Vagina (tissue), 2 donors: Measurements from ENCODE around the gene ZNF790. TPM values are rescaled to one million over a fixed set of nuclear protein-coding genes. Genes with fewer than 3 reads are reported as not detected.
A peak's percentile ranks its signal among the peaks of the same experiment; 100 is the strongest.

ENCODE experiments used
- DNase-seq, 2 donors: peaks; one replicate each; pipeline ENCODE4 v3.0.0-alpha.2; 2017; ENCODE audit errors: extremely low spot score in 2 of 2
- H3K27ac ChIP-seq: fragments of 200-600 bp; sonication (generic); one replicate; pipeline ENCODE4 v1.5.1; 2019
- H3K27me3 ChIP-seq: fragments of 200-600 bp; sonication (generic); one replicate; pipeline ENCODE4 v1.5.1; 2019
- H3K36me3 ChIP-seq, 2 donors: fragments of 200-600 bp; sonication (generic); one replicate each; pipeline ENCODE4 v1.5.1; 2017 to 2019
- H3K4me1 ChIP-seq: fragments of 200-600 bp; sonication (generic); one replicate; pipeline ENCODE4 v1.5.1; 2019
- H3K4me3 ChIP-seq, 2 donors: fragments of 200-600 bp; sonication (generic); 1 replicate in 1 of 2; 2 replicates in 1 of 2; pipeline ENCODE4 v1.5.1; 2016 to 2019
- H3K9me3 ChIP-seq: fragments of 200-600 bp; sonication (generic); one replicate; pipeline ENCODE4 v1.5.1; 2019
- POLR2A ChIP-seq, 2 donors: fragments of 450-650 bp; IDR thresholded peaks; one replicate each; pipeline ENCODE4 v1.6.1; 2017; ENCODE audit warnings: antibody characterized with exemption in 2 of 2, mild to moderate bottlenecking in 2 of 2, moderate library complexity in 2 of 2
- POLR2AphosphoS5 ChIP-seq, 2 donors: sonication (generic); formaldehyde crosslinking; IDR thresholded peaks; one replicate each; pipeline ENCODE4 v1.9.0; 2017; ENCODE audit warnings: antibody characterized with exemption in 2 of 2, mild to moderate bottlenecking in 2 of 2, low read depth in 1 of 2; ENCODE audit not compliant: insufficient read depth in 1 of 2
- intact Hi-C: fragments of 100-400 bp; cut with DNase I; formaldehyde crosslinking; loops from one replicate; pipeline ENCODE4 v1.15.1; 2023
- total RNA-seq: library from RNA; depleted of rRNA; stranded (reverse); fragments of >200 nt; gene quantifications from one replicate; pipeline ENCODE4 v1.2.3, GENCODE V29; 2016
- TF ChIP-seq, protein P1 (sequence below), 3 experiments: fragments of 450-650 bp in 2 of 3; fragments of 200-600 bp in 1 of 3; sonication (generic) in 1 of 3; IDR thresholded peaks; one replicate each; pipeline ENCODE4 v1.5.1; 2017 to 2019; ENCODE audit warnings: antibody characterized with exemption in 3 of 3, mild to moderate bottlenecking in 2 of 3, moderate library complexity in 2 of 3

Gene ZNF790
- total RNA-seq, 1 donor from 2014 or later: 2.5 TPM

DNA sequence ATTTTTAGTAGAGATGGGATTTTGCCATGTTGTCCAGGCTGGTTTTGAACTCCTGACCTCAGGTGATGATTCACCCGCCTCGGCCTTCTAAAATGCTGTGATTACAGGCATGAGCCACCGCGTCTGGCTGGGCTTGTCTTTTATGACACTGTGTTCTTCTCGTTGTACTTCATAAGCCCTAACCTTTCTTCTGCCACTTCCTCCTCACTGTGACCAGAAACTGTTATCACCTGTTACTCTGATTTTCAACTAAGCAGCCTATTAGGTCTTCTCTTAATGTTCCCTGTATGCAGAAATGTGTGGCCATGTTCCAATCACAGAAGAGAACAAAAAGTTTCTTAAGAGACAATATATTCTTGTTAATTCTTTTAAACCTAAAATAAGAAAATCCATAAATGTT is 16.4 kb downstream of the ZNF790 start:
- TF ChIP-seq, protein P1, sequence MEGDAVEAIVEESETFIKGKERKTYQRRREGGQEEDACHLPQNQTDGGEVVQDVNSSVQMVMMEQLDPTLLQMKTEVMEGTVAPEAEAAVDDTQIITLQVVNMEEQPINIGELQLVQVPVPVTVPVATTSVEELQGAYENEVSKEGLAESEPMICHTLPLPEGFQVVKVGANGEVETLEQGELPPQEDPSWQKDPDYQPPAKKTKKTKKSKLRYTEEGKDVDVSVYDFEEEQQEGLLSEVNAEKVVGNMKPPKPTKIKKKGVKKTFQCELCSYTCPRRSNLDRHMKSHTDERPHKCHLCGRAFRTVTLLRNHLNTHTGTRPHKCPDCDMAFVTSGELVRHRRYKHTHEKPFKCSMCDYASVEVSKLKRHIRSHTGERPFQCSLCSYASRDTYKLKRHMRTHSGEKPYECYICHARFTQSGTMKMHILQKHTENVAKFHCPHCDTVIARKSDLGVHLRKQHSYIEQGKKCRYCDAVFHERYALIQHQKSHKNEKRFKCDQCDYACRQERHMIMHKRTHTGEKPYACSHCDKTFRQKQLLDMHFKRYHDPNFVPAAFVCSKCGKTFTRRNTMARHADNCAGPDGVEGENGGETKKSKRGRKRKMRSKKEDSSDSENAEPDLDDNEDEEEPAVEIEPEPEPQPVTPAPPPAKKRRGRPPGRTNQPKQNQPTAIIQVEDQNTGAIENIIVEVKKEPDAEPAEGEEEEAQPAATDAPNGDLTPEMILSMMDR (IDR thresholded peaks at IDR 0.05): no peak
- TF ChIP-seq POLR2A (IDR thresholded peaks at IDR 0.05): no peak
- TF ChIP-seq POLR2AphosphoS5 (IDR thresholded peaks at IDR 0.05; ENCODE audit: insufficient read depth in 1 of 2, low read depth in 1 of 2): no peak

DNA sequence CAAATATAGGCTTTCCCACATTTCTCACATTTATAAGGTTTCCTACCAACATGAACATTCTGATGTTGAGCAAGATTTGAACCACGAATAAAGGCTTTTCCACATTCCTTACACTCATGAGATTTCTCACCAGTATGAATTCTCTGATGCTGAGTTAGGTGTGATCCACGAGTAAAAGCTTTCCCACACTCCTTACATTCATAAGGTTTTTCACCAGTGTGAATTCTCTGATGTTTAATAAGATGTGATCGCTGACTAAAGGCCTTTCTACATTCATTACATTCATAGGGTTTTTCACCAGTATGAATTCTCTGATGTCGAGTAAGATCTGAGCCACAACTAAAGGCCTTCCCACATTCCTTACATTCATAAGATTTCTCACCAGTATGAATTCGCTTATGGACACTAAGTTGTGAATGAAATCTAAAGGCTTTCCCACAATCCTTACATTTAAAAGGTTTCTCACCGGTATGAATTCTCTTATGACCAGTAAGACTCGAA is 19.0 kb downstream of the ZNF790 start:
- no peaks in the 10 kb centered on the region for H3K4me1 ChIP-seq
- H3K27ac ChIP-seq: no peak overlapping the region
- H3K36me3 ChIP-seq: peaks cover 20 to 98% of the 10 kb centered on the region in 2 donors
- DNase-seq: no peak
- intact Hi-C loops: no loop called here
- no peaks in the 10 kb centered on the region for H3K27me3 ChIP-seq
- TF ChIP-seq POLR2A (IDR thresholded peaks at IDR 0.05) (no peak), POLR2AphosphoS5 (IDR thresholded peaks at IDR 0.05; ENCODE audit: insufficient read depth in 1 of 2, low read depth in 1 of 2) (no peak)
- TF ChIP-seq, protein P1 (IDR thresholded peaks at IDR 0.05): no peak
- no peak overlapping the region for H3K4me3 ChIP-seq
- H3K9me3 ChIP-seq: peaks cover 95% of the 10 kb centered on the region

More for the DNA sequence above, 16.4 kb downstream of the ZNF790 start:
- Histone ChIP-seq H3K9me3 (peaks cover 93% of the 10 kb centered on the region), H3K27me3 (no peaks in the 10 kb centered on the region), H3K4me1 (no peaks in the 10 kb centered on the region), H3K27ac (no peak overlapping the region), H3K36me3 (peaks cover 24 to 93% of the 10 kb centered on the region in 2 donors), H3K4me3 (no peak overlapping the region)
- intact Hi-C loops: no loop called here
- DNase-seq: no peak

DNA sequence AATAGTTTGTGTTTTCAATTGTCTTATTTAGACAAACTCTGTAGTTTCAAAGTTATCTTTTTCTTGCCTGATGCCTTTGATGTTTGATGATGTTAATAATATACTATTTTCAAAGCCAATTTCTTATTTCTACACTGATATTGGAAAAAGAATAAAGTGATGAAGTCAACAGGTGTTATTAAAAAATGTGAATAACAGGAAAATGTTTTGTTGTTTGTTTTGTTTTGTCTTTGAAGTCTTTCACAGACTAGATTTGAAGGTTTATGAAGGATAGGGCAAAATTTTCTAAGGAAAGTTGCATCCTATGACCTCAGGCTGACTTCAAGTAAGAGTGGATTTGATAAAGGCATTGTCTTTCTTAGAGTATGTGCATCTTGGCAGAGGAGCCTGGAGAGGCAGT is 31.2 kb downstream of the ZNF790 start:
- H3K36me3 ChIP-seq: peaks cover 0 to 71% of the 10 kb centered on the region in 2 donors
- no peak overlapping the region for H3K4me3 ChIP-seq
- peaks cover 77% of the 10 kb centered on the region for H3K9me3 ChIP-seq
- H3K27ac ChIP-seq: no peak overlapping the region
- intact Hi-C loops: no loop called here
- TF ChIP-seq POLR2A (IDR thresholded peaks at IDR 0.05) (no peak), POLR2AphosphoS5 (IDR thresholded peaks at IDR 0.05; ENCODE audit: insufficient read depth in 1 of 2, low read depth in 1 of 2) (no peak)
- TF ChIP-seq, protein P1 (IDR thresholded peaks at IDR 0.05): no peak
- H3K27me3 ChIP-seq: no peaks in the 10 kb centered on the region
- H3K4me1 ChIP-seq: no peaks in the 10 kb centered on the region
- no peak for DNase-seq

DNA sequence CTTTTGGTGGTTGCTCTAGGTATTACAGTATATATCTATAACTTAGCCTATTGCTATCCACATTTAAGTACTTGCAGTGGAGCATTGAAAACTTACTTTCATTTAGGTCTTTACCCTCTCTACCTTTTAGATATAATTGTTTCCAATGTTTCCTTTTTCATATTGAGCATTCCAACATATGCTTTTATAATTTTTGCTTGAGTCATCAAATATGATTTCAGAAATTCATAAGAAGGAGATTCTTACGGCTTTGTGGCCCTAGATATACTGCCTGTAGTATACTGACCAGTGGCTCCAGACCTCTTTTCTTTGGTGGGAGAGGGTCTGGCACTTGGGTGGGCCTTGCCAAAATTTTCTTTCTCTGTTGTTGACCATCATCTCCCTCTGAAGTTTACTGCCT is 32.8 kb downstream of the ZNF790 start:
- Histone ChIP-seq H3K27me3 (no peaks in the 10 kb centered on the region), H3K4me1 (no peaks in the 10 kb centered on the region), H3K36me3 (peaks cover 0 to 85% of the 10 kb centered on the region in 2 donors), H3K9me3 (peaks cover 67% of the 10 kb centered on the region), H3K27ac (no peak overlapping the region), H3K4me3 (no peak overlapping the region)
- no peak for DNase-seq
- intact Hi-C loops: no loop called here
- TF ChIP-seq POLR2A (IDR thresholded peaks at IDR 0.05) (no peak), POLR2AphosphoS5 (IDR thresholded peaks at IDR 0.05; ENCODE audit: insufficient read depth in 1 of 2, low read depth in 1 of 2) (no peak)
- TF ChIP-seq, protein P1 (IDR thresholded peaks at IDR 0.05): no peak

DNA sequence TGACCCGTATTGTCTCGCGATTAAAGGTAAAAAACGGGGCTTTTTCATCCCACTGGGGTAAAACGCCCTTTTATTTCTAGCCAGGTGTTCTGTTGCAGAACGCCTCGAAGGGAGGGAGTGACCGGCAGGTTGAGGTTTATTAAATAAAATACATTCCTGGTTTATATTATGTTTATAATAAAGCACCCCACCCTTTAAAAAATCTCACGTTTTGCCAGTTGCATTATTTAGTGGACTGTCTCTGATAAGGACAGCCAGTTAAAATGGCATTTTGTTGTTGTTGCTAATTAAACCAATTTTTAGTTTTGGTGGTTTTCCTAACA is 40.4 kb downstream of the ZNF790 start:
- no peak for DNase-seq
- TF ChIP-seq, protein P1 (IDR thresholded peaks at IDR 0.05): no peak
- TF ChIP-seq POLR2A (IDR thresholded peaks at IDR 0.05) (no peak), POLR2AphosphoS5 (IDR thresholded peaks at IDR 0.05; ENCODE audit: insufficient read depth in 1 of 2, low read depth in 1 of 2) (no peak)
- Histone ChIP-seq H3K9me3 (peaks cover 7% of the 10 kb centered on the region), H3K27ac (peak overlapping the region; percentile 79), H3K27me3 (no peaks in the 10 kb centered on the region), H3K4me3 (peak overlapping the region; percentile 75 to 76), H3K4me1 (peaks cover 18% of the 10 kb centered on the region), H3K36me3 (peaks cover 0 to 28% of the 10 kb centered on the region in 2 donors)
- intact Hi-C loops: no loop called here
